Lung (tissue), 12 donors: ENCODE results near the gene STARD13. TPM values are rescaled to one million over a fixed set of nuclear protein-coding genes. Genes with fewer than 3 reads are reported as not detected.

Experiments
- ATAC-seq: fragments of 200-7000 bp; cut with Tn5 transposase; one replicate; pipeline ENCODE4 v1.9.1; 2020; ENCODE audit warnings: moderate number of reproducible peaks; ENCODE audit not compliant: insufficient read depth, low FRiP score
- DNase-seq, 3 donors: peaks; one replicate each; pipeline ENCODE4 v3.0.0-alpha.2; 2013 to 2017
- H3K27ac ChIP-seq, 2 donors: one replicate each; pipeline ENCODE4 v1.5.1; 2013; ENCODE audit warnings: mild to moderate bottlenecking in 2 of 2, moderate library complexity in 2 of 2, control low read depth in 1 of 2, inconsistent platforms in 1 of 2, low read depth in 1 of 2, low read length in 1 of 2
- H3K27me3 ChIP-seq, 3 donors: one replicate each; pipeline ENCODE4 v1.5.1; 2013; ENCODE audit warnings: low read length in 2 of 3; ENCODE audit not compliant: control insufficient read depth in 3 of 3, insufficient read depth in 3 of 3
- H3K36me3 ChIP-seq, 4 donors: one replicate each; pipeline ENCODE4 v1.5.1; 2013; ENCODE audit warnings: low read length in 4 of 4, mild to moderate bottlenecking in 1 of 4, moderate library complexity in 1 of 4; ENCODE audit not compliant: control insufficient read depth in 4 of 4, insufficient read depth in 4 of 4
- H3K4me1 ChIP-seq, 5 donors: one replicate each; pipeline ENCODE4 v1.5.1; 2013; ENCODE audit warnings: low read length in 5 of 5, mild to moderate bottlenecking in 2 of 5, moderate library complexity in 1 of 5; ENCODE audit not compliant: control insufficient read depth in 5 of 5, insufficient read depth in 5 of 5
- H3K4me3 ChIP-seq: one replicate; pipeline ENCODE4 v1.5.1; 2013; ENCODE audit warnings: mild to moderate bottlenecking, control low read depth, moderate library complexity
- H3K9ac ChIP-seq, 2 donors: one replicate each; pipeline ENCODE4 v1.5.1; 2013; ENCODE audit warnings: low read length in 2 of 2, control low read depth in 1 of 2; ENCODE audit not compliant: insufficient read depth in 1 of 2
- H3K9me3 ChIP-seq, 4 donors: one replicate each; pipeline ENCODE4 v1.5.1; 2013; ENCODE audit warnings: low read length in 3 of 4, mild to moderate bottlenecking in 1 of 4, moderate library complexity in 1 of 4; ENCODE audit not compliant: control insufficient read depth in 4 of 4, insufficient read depth in 3 of 4
- WGBS, 2 donors: extraction: QIAGEN DNeasy Blood & Tissue Kit; methylation state at CpG; one replicate each; pipeline ENCODE4 v1.1.7; 2013; 5-methylcytosine and 5-hydroxymethylcytosine counted together
- polyA plus RNA-seq, 2 donors: library from polyadenylated mRNA; stranded (reverse); fragments of 200-250 nt; gene quantifications; one replicate each; pipeline ENCODE4 v1.2.1, GENCODE V29; 2013
- total RNA-seq, 2 donors: library from RNA; depleted of rRNA in 1 of 2; stranded (reverse); fragments of >200 nt in 1 of 2; gene quantifications; one replicate each; pipeline ENCODE4 v1.2.1, GENCODE V29; 2014 to 2021
- TF ChIP-seq, protein P1 (sequence below): IDR thresholded peaks from 2 replicates; pipeline ENCODE4 v1.5.1; 2012; ENCODE audit warnings: mild to moderate bottlenecking; ENCODE audit errors: control extremely low read depth, extremely low read depth
- donor health status: control.
- donor health status: control.
- donor health status: Bipolar disorder and iron deficiency.
- donor health status: healthy.
- donor health status: DM: yes; HTN: yes; CAD: no.

Gene STARD13
- total and polyA plus RNA-seq, 4 donors = 7.9 to 91.6 (median 29.7) TPM

DNA sequence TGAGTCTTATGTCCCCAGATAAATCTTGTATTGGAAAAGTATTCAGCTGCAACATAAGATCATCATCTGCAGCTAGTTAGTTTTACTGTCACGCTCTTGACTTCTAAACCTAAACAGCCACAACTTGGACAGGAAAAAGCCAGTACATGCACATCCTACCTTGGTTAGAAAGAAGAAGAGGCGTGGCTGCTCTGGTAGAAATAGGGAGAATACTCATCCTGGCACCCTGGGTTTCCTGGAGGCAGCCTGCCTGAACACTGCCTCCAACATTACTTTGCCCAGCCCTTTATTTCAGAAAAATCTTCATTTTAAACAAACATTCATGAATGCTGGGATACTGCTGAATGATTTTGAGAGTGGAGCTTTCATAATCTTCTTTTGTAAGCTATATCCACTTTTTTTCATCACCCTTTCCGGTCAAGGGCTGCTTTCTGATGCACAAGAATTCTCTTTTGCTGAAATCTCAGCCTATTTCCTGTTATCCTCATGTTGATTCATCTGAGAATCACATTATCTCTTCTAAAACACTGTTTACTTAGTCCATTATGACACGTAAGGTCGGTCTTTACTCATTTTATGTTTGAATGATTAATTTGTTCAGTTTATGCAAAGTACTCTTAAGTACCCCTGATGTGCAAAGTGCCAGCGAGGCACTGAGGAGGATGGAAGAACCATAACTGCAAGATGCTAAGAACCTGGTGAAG, 55.2 kb downstream of the STARD13 start:
- 56 to 73% methylated on average over 6 of the region's 6 CpGs for WGBS, 2 donors
- no peak for DNase-seq
- peaks cover 18 to 30% (median 26%) of the 10 kb centered on the region in 5 donors for H3K4me1 ChIP-seq
- no peak overlapping the region for H3K4me3 ChIP-seq
- peak overlapping the region; percentile 49 to 52 for H3K27ac ChIP-seq
- TF ChIP-seq, protein P1, sequence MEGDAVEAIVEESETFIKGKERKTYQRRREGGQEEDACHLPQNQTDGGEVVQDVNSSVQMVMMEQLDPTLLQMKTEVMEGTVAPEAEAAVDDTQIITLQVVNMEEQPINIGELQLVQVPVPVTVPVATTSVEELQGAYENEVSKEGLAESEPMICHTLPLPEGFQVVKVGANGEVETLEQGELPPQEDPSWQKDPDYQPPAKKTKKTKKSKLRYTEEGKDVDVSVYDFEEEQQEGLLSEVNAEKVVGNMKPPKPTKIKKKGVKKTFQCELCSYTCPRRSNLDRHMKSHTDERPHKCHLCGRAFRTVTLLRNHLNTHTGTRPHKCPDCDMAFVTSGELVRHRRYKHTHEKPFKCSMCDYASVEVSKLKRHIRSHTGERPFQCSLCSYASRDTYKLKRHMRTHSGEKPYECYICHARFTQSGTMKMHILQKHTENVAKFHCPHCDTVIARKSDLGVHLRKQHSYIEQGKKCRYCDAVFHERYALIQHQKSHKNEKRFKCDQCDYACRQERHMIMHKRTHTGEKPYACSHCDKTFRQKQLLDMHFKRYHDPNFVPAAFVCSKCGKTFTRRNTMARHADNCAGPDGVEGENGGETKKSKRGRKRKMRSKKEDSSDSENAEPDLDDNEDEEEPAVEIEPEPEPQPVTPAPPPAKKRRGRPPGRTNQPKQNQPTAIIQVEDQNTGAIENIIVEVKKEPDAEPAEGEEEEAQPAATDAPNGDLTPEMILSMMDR = no peak
- no peak for ATAC-seq
- H3K9ac ChIP-seq = no peak overlapping the region
- H3K27me3 ChIP-seq = no peaks in the 10 kb centered on the region
- peaks cover 0 to 3% (median 0%) of the 10 kb centered on the region in 4 donors for H3K36me3 ChIP-seq
- H3K9me3 ChIP-seq = peaks cover 0 to 3% (median 0%) of the 10 kb centered on the region in 4 donors

DNA sequence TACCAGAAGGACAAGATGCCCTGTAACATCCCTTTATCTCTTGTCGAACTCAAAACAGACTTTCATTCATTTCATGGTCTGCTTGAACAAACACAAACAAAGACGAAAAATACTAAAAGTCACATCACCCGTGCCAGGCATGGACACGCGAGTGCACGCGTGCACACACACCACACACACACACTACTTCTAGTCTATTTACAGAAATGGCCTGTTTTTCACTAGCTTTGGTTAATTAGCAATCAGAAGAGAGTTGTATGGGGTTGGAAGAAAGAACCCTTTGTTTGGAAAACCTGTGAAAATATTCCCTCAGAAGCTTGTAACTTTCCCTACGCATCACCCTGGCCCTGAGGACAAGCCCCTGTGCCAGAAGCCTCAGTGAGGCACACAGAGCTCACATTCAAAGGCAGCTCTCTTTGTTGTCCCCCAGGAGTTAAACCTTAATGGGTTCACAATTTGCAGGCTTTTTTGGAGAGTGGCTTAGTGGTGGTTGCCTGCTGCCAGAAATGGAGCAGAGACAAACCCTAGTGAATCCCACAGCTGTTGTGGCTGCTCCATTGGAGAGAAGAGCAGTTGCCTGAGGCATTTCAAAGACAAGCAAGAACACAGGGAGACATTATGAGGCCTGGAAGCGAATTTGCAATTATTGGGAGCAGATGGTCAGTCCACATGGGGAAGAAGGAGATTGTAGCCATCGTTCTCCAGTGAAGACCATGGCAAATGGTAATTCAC, 55.9 kb downstream of the STARD13 start:
- 89 to 93% methylated on average over 10 of the region's 10 CpGs for WGBS, 2 donors
- DNase-seq (peak in 1 of 3 donors; percentile 29), ATAC-seq (no peak)
- peak overlapping the region; percentile 49 to 60 for H3K27ac ChIP-seq
- H3K27me3 ChIP-seq = no peaks in the 10 kb centered on the region
- H3K4me3 ChIP-seq = no peak overlapping the region
- peaks cover 0 to 3% (median 0%) of the 10 kb centered on the region in 4 donors for H3K36me3 ChIP-seq
- TF ChIP-seq, protein P1 = no peak
- peaks cover 18 to 28% (median 25%) of the 10 kb centered on the region in 5 donors for H3K4me1 ChIP-seq
- H3K9me3 ChIP-seq = peaks cover 0 to 3% (median 0%) of the 10 kb centered on the region in 4 donors
- H3K9ac ChIP-seq = no peak overlapping the region

DNA sequence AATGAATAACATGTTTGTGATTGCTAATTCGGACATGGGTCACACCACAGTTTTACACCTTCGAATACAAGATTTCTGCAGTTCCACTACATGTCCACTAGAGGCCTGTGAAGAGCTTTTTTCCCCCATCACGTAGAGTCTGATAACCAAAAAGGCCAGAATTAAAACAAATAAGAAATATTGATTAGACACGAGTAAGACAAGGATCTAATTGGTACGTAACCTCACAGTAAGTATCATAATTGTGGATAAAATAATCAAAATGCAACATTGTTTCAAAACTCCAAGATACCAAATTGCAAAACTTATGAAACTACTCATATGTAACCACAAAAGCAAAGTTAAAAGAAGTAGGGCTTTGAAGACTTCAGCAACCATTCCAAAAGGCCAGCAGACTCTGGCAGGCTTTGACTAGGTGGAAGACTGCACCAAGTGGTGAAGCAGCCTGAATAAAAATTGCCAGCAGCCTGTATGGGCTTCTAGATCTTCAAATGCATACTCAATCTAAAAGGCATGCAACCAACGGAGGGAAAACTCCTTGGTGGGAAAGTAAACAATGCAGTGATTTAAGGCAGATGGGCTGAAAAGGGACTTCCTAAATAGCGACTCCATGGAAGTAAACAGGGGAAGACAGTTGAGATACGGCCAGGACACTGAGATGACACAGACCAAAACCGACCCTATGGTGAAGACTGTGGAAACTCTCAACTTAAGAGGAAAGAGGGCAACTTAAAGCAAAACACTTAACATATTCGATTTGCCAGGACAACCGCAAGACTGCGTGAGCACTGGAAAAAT, 56.7 kb downstream of the STARD13 start:
- ATAC-seq = peak; percentile 79
- TF ChIP-seq, protein P1 = peak; percentile 70

More for the DNA sequence above, 56.7 kb downstream of the STARD13 start:
- Histone ChIP-seq H3K27me3 (no peaks in the 10 kb centered on the region), H3K9me3 (peaks cover 0 to 3% (median under 1%) of the 10 kb centered on the region in 4 donors), H3K36me3 (peaks cover 0 to 3% (median 0%) of the 10 kb centered on the region in 4 donors), H3K27ac (peak overlapping the region in 1 of 2 donors; percentile 52), H3K9ac (no peak overlapping the region), H3K4me3 (no peak overlapping the region), H3K4me1 (peaks cover 18 to 26% (median 24%) of the 10 kb centered on the region in 5 donors)
- peak in 2 of 3 donors; percentile 71 to 72 for DNase-seq
- 39 to 49% methylated on average over 12 of the region's 12 CpGs for WGBS, 2 donors
